SU-DHL-6 (cell line): ENCODE data around the gene TIMP3.

Experiments
- CTCF ChIP-seq: fragments of 200-600 bp; sonication (generic); IDR thresholded peaks from one replicate; pipeline ENCODE4 v1.5.1; 2017; ENCODE audit warnings: antibody characterized with exemption, mild to moderate bottlenecking, low read length, moderate library complexity; ENCODE audit not compliant: insufficient read depth, poor library complexity, severe bottlenecking
- EZH2phosphoT487 ChIP-seq: fragments of 200-600 bp; sonication (generic), shearing (Covaris generic); conservative IDR thresholded peaks from 2 replicates; pipeline ENCODE4 v1.6.1; 2018; ENCODE audit warnings: mild to moderate bottlenecking, antibody characterized with exemption, low read length, moderate library complexity, mixed read lengths

- TF ChIP-seq CTCF: no peak
- TF ChIP-seq EZH2phosphoT487: no peak
These were observed 78.0 kb downstream of the TIMP3 start for GRCh38 chr22:32879550-32879949.
